IPS DF 6.9 (cell line): ENCODE data around the gene MAML3.
A peak's percentile ranks its signal among the peaks of the same experiment; 100 is the strongest.
"Not testable (repeated sequence)": the region's sequence is repeated elsewhere in the genome, so short reads cannot be mapped to it uniquely, and the experiment has no call there.

Experiments used
- DNase-seq: peaks from one replicate; pipeline ENCODE4 v3.0.0-alpha.2; 2013; ENCODE audit warnings: low read depth, low spot score
- H3K27ac ChIP-seq: one replicate; pipeline ENCODE4 v1.5.1; 2013; ENCODE audit warnings: low read length, control low read depth
- H3K27me3 ChIP-seq: 2 replicates; pipeline ENCODE4 v1.6.1; 2013; ENCODE audit warnings: mild to moderate bottlenecking, low read length; ENCODE audit not compliant: control insufficient read depth, insufficient read depth
- H3K36me3 ChIP-seq: 2 replicates; pipeline ENCODE4 v1.6.1; 2013; ENCODE audit warnings: low read length; ENCODE audit not compliant: control insufficient read depth, insufficient read depth
- H3K4me1 ChIP-seq: 2 replicates; pipeline ENCODE4 v1.6.1; 2013; ENCODE audit warnings: low read length; ENCODE audit not compliant: control insufficient read depth, insufficient read depth
- H3K4me3 ChIP-seq: 2 replicates; pipeline ENCODE4 v1.5.1; 2013; ENCODE audit warnings: mild to moderate bottlenecking, low read length
- H3K9me3 ChIP-seq: 2 replicates; pipeline ENCODE4 v1.6.1; 2013; ENCODE audit warnings: low read length, inconsistent platforms; ENCODE audit not compliant: control insufficient read depth, insufficient read depth
- WGBS: extraction: QIAGEN DNeasy Blood & Tissue Kit; methylation state at CpG from one replicate; pipeline ENCODE4 v1.1.7; 2013; ENCODE audit warnings: mixed read lengths, missing lambda C conversion rate; ENCODE audit not compliant: insufficient read length, insufficient coverage; 5-methylcytosine and 5-hydroxymethylcytosine counted together

Gene MAML3

DNA sequence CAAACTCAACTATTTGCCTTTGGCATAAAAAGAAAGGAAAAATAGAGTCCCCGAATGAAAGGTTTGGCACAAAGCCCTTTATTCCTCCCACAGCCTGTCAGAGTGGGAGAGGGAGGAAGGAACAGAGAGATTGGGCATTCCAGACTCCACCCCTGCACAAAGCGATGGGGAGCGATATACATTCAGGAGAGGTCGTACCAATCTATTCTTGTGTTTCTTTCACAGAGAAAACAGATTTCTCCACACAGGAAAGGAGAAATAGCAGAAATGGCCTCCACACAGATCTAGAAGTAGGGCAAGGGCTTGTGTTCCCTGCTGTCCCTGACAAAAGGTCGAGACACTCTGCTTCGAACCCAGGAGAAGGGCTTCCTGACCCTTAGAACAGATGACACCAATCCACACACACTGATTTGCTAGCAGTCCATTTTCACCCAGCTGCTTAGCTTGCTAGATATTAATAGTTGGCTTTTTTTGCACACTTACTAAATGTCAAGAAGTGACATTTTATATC lies 197.4 kb downstream of the MAML3 start:
- DNase-seq: no peak
- Histone ChIP-seq H3K9me3 (no peaks in the 10 kb centered on the region), H3K36me3 (no peaks in the 10 kb centered on the region), H3K27me3 (no peaks in the 10 kb centered on the region; the same call in 1 of the 2 replicates), H3K4me1 (0 out of 2 replicates have a peak, but pooled peaks cover 1% of the 10 kb centered on the region), H3K4me3 (no peak overlapping the region), H3K27ac (no peak overlapping the region)
- no CpG with 5 or more reads among the region's 6 CpGs for WGBS

DNA sequence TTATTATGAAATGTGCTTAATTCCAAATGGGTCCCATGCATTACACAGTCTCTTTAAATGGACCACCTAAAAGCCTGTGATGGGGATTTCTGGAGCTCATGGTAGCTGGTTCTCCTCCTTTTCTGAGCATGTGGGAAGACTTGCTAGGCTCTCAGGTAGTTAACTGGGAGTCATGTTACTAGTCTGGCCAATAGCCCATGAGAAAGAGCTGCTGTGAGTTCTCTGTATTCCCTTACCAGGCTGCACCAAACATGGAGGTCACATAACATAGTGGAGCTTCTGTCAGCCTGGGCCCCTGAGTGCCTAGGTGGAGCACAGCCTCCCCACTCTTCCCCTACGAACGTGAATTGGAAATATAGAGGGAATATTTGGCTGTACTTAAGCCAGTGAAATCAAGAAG lies 198.4 kb downstream of the MAML3 start:
- Histone ChIP-seq H3K27ac (no peak overlapping the region), H3K27me3 (no peaks in the 10 kb centered on the region; the same call in 1 of the 2 replicates), H3K4me1 (peaks cover 1% of the 10 kb centered on the region; the same call in 1 of the 2 replicates), H3K9me3 (no peaks in the 10 kb centered on the region), H3K4me3 (no peak overlapping the region), H3K36me3 (no peaks in the 10 kb centered on the region)
- DNase-seq: no peak
- WGBS: no CpG with 5 or more reads among the region's 2 CpGs

DNA sequence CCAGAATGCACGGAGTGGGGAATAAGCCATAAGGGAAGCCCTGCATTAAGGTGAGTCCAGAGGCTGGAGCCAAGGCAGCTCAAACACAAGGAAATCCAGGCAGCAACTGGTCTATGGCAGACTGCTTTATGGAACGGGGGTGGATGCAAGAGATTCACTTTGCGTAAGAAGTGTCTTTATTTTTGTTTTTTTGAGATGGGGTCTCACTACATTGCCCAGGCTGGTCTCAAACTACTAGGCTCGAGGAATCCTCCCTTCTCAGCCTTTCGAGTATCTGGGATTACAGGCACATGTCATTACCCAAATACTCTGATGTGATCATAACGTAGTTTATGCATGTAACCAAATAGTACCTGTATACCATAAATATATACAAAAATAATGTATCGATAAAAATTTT lies 199.5 kb downstream of the MAML3 start:
- Histone ChIP-seq H3K4me3 (no peak overlapping the region), H3K9me3 (no peaks in the 10 kb centered on the region), H3K36me3 (no peaks in the 10 kb centered on the region), H3K27me3 (no peaks in the 10 kb centered on the region; the same call in 1 of the 2 replicates), H3K4me1 (peaks cover 1% of the 10 kb centered on the region; the same call in 1 of the 2 replicates), H3K27ac (no peak overlapping the region)
- no CpG with 5 or more reads among the region's 7 CpGs for WGBS
- no peak for DNase-seq

DNA sequence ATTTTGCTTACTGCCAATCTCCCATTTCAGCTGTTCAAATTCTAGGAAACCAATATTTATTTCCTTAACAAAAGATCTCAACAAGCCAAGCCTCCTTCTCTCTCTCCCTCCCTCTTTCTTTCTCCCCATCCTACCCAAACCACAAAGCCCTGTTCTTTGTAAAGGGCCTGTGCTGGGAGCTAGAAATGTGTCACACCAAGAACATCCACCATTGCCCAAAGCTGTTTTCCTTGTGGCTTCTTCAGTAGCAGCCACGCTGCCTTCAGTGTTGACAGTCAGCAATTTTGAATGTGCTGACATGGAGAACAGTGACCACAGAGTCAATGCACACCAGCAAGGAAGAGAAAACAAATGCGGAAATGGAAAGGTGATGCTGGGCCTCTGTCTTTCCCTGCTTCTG lies 203.0 kb downstream of the MAML3 start:
- H3K27me3 ChIP-seq: no peaks in the 10 kb centered on the region; the same call in 1 of the 2 replicates
- no peaks in the 10 kb centered on the region for H3K36me3 ChIP-seq
- peaks cover 1% of the 10 kb centered on the region; the same call in 1 of the 2 replicates for H3K4me1 ChIP-seq
- WGBS: no CpG with 5 or more reads among the region's 2 CpGs
- no peaks in the 10 kb centered on the region for H3K9me3 ChIP-seq
- no peak overlapping the region for H3K27ac ChIP-seq
- DNase-seq: no peak
- H3K4me3 ChIP-seq: no peak overlapping the region

DNA sequence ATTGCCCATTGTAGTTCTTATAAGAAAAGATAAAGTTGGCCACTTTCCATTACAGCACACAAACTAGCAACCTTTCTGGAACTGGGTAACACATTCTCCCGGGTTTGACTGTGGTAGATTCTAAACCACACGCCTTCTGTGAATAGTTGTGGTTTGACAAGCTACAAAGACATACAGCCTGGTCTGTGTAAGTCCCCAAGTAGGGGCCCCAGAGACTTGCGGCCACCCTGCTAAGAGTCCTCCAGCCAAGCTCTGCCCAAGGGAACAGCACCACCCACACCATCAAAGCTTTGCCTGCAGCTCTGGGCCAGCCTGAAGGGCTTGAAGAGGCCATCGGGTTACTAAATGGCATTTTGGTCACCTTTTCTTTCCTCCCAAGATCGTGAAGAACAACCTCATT lies 203.4 kb downstream of the MAML3 start:
- no peak overlapping the region for H3K4me3 ChIP-seq
- no peaks in the 10 kb centered on the region for H3K36me3 ChIP-seq
- no peak for DNase-seq
- H3K9me3 ChIP-seq: no peaks in the 10 kb centered on the region
- no peaks in the 10 kb centered on the region; the same call in 1 of the 2 replicates for H3K4me1 ChIP-seq
- no CpG with 5 or more reads among the region's 5 CpGs for WGBS
- no peak overlapping the region for H3K27ac ChIP-seq
- H3K27me3 ChIP-seq: no peaks in the 10 kb centered on the region; the same call in 1 of the 2 replicates

DNA sequence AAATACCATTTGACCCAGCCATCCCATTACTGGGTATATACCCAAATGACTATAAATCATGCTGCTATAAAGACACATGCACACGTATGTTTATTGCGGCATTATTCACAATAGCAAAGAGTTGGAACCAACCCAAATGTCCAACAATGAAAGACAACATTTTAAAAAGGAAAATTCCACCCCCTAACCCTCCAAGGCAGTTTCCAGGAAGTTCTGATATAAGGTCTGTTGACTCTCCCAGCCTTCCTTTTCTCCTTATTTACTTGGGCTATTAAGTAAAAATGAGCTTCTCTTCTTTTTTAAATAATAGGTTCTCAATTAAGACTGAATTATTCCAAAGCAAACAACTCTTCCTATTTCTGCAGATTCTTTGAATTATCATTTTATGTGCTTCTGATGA lies 209.1 kb downstream of the MAML3 start:
- H3K4me3 ChIP-seq, H3K36me3 ChIP-seq, H3K27me3 ChIP-seq, H3K27ac ChIP-seq, H3K9me3 ChIP-seq, DNase-seq, H3K4me1 ChIP-seq: not testable (repeated sequence)
- WGBS: no CpG with 5 or more reads among the region's 2 CpGs

DNA sequence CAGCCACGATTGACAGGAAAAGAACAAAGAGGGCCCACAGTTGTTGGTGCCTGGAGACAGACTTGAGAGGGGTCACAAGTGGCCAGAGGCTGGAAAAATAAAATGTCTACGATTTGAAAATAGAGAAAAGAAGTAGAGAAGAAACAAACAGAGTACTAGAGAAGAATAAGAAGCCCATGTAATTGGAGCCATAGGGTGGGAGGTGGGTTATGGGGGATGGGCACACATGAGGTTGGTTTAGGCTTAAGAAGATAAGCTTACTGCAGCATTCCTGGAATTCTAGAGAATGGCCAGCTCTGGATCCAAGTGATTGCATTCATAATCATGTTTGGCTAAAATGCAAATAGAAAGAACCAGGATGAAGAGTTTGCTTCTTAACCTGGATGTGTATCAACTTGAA lies 210.7 kb downstream of the MAML3 start:
- H3K27me3 ChIP-seq: no peaks in the 10 kb centered on the region
- no peaks in the 10 kb centered on the region for H3K36me3 ChIP-seq
- H3K4me3 ChIP-seq: no peak overlapping the region
- H3K27ac ChIP-seq: no peak overlapping the region
- H3K9me3 ChIP-seq: no peaks in the 10 kb centered on the region
- no peaks in the 10 kb centered on the region; the same call in 1 of the 2 replicates for H3K4me1 ChIP-seq
- WGBS: no CpG with 5 or more reads among the region's 2 CpGs
- DNase-seq: peak; percentile 39

DNA sequence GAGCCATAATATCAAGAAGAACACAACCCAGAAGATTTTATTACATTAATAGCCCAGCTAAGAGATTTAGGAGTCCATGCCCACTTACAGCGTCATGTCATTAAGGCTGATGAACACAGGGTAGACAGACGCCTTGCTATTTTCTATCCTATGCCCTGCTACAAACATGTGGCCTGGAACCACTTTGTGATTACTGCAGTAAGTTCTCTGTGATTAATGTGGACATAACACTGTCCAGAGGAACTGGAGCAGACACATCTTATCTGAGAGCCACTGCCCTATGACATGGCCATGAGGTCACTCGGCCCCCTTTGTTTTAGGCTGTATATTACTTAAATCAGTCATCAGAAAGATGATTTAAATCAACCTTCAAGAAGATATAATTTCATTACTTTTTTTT lies 211.7 kb downstream of the MAML3 start:
- Histone ChIP-seq H3K4me3 (no peak overlapping the region), H3K27me3 (no peaks in the 10 kb centered on the region), H3K36me3 (no peaks in the 10 kb centered on the region), H3K4me1 (no peaks in the 10 kb centered on the region; the same call in 1 of the 2 replicates), H3K9me3 (no peaks in the 10 kb centered on the region), H3K27ac (no peak overlapping the region)
- no peak for DNase-seq
- WGBS: no CpG with 5 or more reads among the region's 3 CpGs

DNA sequence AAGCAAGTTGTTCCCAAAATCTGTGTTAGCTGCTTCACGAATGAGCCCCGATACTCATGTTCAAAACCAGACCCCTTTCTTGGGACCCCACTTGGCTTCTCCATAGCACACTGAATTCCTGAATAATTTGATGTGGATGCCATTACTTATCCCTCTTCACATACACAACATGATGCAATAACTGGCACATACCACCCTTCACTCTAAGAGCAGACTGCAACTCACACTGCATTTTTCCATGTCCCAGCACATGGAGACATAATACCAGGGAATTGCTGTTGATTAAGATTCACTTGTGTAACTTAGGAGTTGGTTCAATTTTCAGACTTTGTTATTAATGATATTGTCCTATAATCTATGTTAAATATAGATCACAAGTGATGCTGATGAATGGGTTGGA lies 213.4 kb downstream of the MAML3 start:
- Histone ChIP-seq H3K36me3 (no peaks in the 10 kb centered on the region), H3K27ac (no peak overlapping the region)
- DNase-seq: no peak

DNA sequence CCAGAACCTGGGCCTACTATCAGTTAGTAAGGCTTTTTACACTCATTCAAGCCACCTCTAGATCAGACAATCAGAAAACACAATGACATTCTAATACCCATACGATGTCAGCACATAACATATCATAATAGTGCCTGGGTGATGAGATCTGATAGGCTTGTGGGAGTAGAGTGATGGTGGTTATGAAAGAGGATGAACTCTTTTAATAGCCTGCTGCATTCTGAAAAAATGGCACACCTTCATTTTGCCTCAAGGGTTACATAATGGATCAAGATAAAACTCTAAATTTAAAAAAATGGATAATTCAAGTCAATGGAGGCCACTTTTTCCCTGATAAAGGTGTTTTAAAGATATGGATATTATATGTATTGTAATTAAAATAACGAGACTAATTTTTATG lies 215.6 kb downstream of the MAML3 start:
- H3K4me1 ChIP-seq: no peaks in the 10 kb centered on the region
- no CpG with 5 or more reads among the region's 2 CpGs for WGBS
- no peak overlapping the region for H3K4me3 ChIP-seq
- no peak for DNase-seq
- no peaks in the 10 kb centered on the region for H3K36me3 ChIP-seq
- H3K27me3 ChIP-seq: no peaks in the 10 kb centered on the region
- H3K9me3 ChIP-seq: no peaks in the 10 kb centered on the region
- no peak overlapping the region for H3K27ac ChIP-seq

More for the DNA sequence above, 213.4 kb downstream of the MAML3 start:
- Histone ChIP-seq H3K9me3 (no peaks in the 10 kb centered on the region), H3K27me3 (no peaks in the 10 kb centered on the region), H3K4me3 (no peak overlapping the region), H3K4me1 (no peaks in the 10 kb centered on the region; the same call in 1 of the 2 replicates)
- WGBS: no CpG with 5 or more reads among the region's 2 CpGs

DNA sequence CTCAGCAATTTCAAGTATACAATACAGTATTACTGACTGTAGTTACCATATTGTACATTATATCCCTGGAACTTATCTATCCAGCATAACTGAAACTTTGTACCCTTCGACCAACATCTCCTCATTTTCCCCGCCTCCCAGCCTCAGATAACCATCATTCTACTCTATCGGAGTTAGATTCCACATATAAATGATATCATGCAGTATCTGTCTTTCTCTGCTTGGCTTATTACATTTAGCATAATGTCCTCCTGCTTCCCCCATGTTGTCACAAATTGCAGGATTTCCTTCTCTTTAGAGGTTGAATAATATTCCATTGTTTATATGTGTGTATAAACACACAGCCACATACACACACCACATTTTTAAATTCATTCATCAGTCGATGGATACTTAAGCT lies 218.1 kb downstream of the MAML3 start:
- no peak overlapping the region for H3K27ac ChIP-seq
- H3K4me1 ChIP-seq: no peaks in the 10 kb centered on the region
- H3K27me3 ChIP-seq: no peaks in the 10 kb centered on the region
- no peak for DNase-seq
- H3K36me3 ChIP-seq: no peaks in the 10 kb centered on the region
- no peak overlapping the region for H3K4me3 ChIP-seq
- no CpG with 5 or more reads among the region's 4 CpGs for WGBS
- H3K9me3 ChIP-seq: no peaks in the 10 kb centered on the region
